Calu3 (cell line): Measurements from ENCODE around the gene TYRO3. TPM values are rescaled to one million over a fixed set of nuclear protein-coding genes. Genes with fewer than 3 reads are reported as not detected.

Experiments used
- BruUV-seq: library from RNA; stranded (reverse); fragments of 400-500 nt; replicated peaks from 2 replicates; lab custom pipeline; 2021; lab: Mats Ljungman, UMichigan
- CTCF ChIA-PET: fragments of 300-600 bp; sonication (Branson Sonifier 250); formaldehyde crosslinking; loops from one replicate; lab custom pipeline; 2022; ENCODE audit warnings: antibody characterized with exemption; lab: Charles Lee
- DNase-seq: peaks from one replicate; pipeline ENCODE4 v3.0.0; 2022
- H3K27ac Mint-ChIP-seq: one replicate; pipeline ENCODE4 v1.8.0; 2022; ENCODE audit warnings: mixed read lengths; ENCODE audit not compliant: unreplicated experiment
- H3K27me3 Mint-ChIP-seq: one replicate; pipeline ENCODE4 v1.8.0; 2022; ENCODE audit warnings: mixed read lengths; ENCODE audit not compliant: unreplicated experiment
- H3K36me3 Mint-ChIP-seq: one replicate; pipeline ENCODE4 v1.8.0; 2022; ENCODE audit warnings: mild to moderate bottlenecking, moderate library complexity, mixed read lengths; ENCODE audit not compliant: insufficient read depth, unreplicated experiment
- H3K4me1 Mint-ChIP-seq: one replicate; pipeline ENCODE4 v1.8.0; 2022; ENCODE audit warnings: mild to moderate bottlenecking, low read depth, mixed read lengths; ENCODE audit not compliant: unreplicated experiment
- H3K4me3 Mint-ChIP-seq: one replicate; pipeline ENCODE4 v1.8.0; 2022; ENCODE audit warnings: mild to moderate bottlenecking, low read depth, moderate library complexity, mixed read lengths; ENCODE audit not compliant: unreplicated experiment
- H3K9me3 Mint-ChIP-seq: one replicate; pipeline ENCODE4 v1.8.0; 2022; ENCODE audit warnings: low read depth, mixed read lengths; ENCODE audit not compliant: unreplicated experiment
- CTCF ChIP-seq: fragments of 200-600 bp; IDR thresholded peaks from one replicate; pipeline ENCODE4 v1.8.0; 2022; ENCODE audit warnings: antibody characterized with exemption; ENCODE audit not compliant: unreplicated experiment
- intact Hi-C: fragments of 100-400 bp; cut with micrococcal nuclease; formaldehyde crosslinking; loops from one replicate; pipeline ENCODE4 v1.10.0; 2022; ENCODE audit not compliant: unreplicated experiment
- total RNA-seq: library from RNA; stranded (reverse); gene quantifications from 2 replicates; pipeline ENCODE4 v1.2.3, GENCODE V29; 2022

Gene TYRO3
- total RNA-seq, 1 experiment from 2014 or later = 8.1 TPM

DNA sequence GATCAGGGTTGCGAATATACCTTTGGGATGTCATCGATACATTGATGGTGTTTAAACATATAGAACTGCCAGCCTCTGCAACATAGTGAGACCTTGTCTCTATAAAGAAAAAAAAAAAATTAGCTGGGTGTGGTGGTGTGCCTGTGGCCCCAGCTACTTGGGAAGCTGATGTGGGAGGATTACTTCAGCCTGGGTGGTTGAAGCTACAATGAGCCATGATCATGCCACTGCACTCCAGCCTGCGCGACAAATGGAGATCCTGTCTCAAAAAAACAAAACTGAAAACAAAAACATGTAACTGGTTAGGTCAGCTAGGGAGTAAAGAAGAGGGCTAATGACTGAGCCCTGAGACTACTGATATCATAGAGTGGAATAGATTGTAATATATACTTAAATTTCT is 70.5 kb downstream of the TYRO3 start:
- no peak for TF ChIP-seq CTCF
- Mint-ChIP-seq H3K9me3 (no peaks in the 10 kb centered on the region), H3K4me1 (peaks cover 10% of the 10 kb centered on the region), H3K4me3 (no peak overlapping the region), H3K27me3 (no peaks in the 10 kb centered on the region), H3K36me3 (no peaks in the 10 kb centered on the region), H3K27ac (no peak overlapping the region)
- no peak for DNase-seq
- CTCF ChIA-PET = no interaction called here
- BruUV-seq = no TSS peak
- intact Hi-C loops = no loop called here

- no peak overlapping the region for H3K27ac Mint-ChIP-seq
- CTCF ChIA-PET = no interaction called here
- TF ChIP-seq CTCF = no peak
Measured at GRCh38 chr15:41629883-41630282, 70.9 kb downstream of the TYRO3 start.

GRCh38 chr15:41630616-41631217 is 71.7 kb downstream of the TYRO3 start:
- no peaks in the 10 kb centered on the region for H3K27me3 Mint-ChIP-seq
- TF ChIP-seq CTCF = no peak
- no peak overlapping the region for H3K4me3 Mint-ChIP-seq
- no peak overlapping the region for H3K27ac Mint-ChIP-seq
- no peaks in the 10 kb centered on the region for H3K9me3 Mint-ChIP-seq
- CTCF ChIA-PET = no interaction called here
- DNase-seq = no peak
- peaks cover 15% of the 10 kb centered on the region for H3K4me1 Mint-ChIP-seq
- intact Hi-C loops = no loop called here
- BruUV-seq = no TSS peak
- H3K36me3 Mint-ChIP-seq = no peaks in the 10 kb centered on the region

More at GRCh38 chr15:41629883-41630282, 70.9 kb downstream of the TYRO3 start:
- intact Hi-C loops = no loop called here
- DNase-seq = no peak
- no TSS peak for BruUV-seq
- H3K27me3 Mint-ChIP-seq = no peaks in the 10 kb centered on the region
- peaks cover 14% of the 10 kb centered on the region for H3K4me1 Mint-ChIP-seq
- H3K4me3 Mint-ChIP-seq = no peak overlapping the region
- H3K9me3 Mint-ChIP-seq = no peaks in the 10 kb centered on the region
- H3K36me3 Mint-ChIP-seq = no peaks in the 10 kb centered on the region

DNA sequence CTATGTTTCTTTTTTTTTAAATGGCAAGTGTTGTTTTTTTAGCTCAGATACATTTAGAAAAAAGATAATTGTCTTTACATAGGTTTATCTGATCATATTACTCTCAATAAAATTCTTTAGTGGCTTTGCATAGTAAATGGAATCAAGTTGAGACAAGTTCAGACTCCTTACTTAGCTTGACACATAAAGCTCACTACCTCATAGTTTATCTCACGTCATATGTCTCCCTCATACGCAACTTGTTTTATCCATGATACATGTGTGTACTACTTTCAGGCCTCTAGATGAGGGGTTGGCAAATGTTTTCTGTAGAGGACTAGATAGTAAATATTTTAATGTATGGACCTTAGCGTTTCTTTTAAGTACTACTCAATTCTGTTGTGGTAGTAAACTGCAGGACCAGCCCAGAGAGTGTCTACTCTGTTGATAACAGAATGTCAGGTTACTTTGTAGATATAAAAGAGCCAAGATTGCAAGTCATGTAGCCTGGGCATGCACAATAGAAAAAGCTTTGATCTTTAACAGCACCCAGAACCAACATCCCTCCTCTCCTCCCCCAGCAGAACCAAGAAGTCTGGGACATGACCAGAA is 73.0 kb downstream of the TYRO3 start:
- Mint-ChIP-seq H3K36me3 (no peaks in the 10 kb centered on the region), H3K4me3 (no peak overlapping the region), H3K27ac (no peak overlapping the region), H3K4me1 (peaks cover 15% of the 10 kb centered on the region), H3K9me3 (no peaks in the 10 kb centered on the region), H3K27me3 (no peaks in the 10 kb centered on the region)
- TF ChIP-seq CTCF = no peak
- CTCF ChIA-PET = no interaction called here
- BruUV-seq = no TSS peak
- intact Hi-C loops = no loop called here
- no peak for DNase-seq

Other genes starting within 250 kb of the TYRO3 start
- 8.0 and 8.5 TPM in 2 replicates for gene OIP5, start 226.6 kb upstream of the TYRO3 start, total RNA-seq
- gene NUSAP1, start 226.3 kb upstream of the TYRO3 start, total RNA-seq = 70.9 and 88.0 TPM in 2 replicates
- gene NDUFAF1, start 156.7 kb upstream of the TYRO3 start, total RNA-seq = 8.8 and 9.8 TPM in 2 replicates
- gene RTF1, start 142.1 kb upstream of the TYRO3 start, total RNA-seq = 18.8 and 25.0 TPM in 2 replicates
- gene ITPKA, start 65.3 kb upstream of the TYRO3 start, total RNA-seq = 0.61 and 0.68 TPM in 2 replicates
- gene LTK, start 45.4 kb upstream of the TYRO3 start, total RNA-seq = 0.24 and 0.32 TPM in 2 replicates
- 33.3 and 35.4 TPM in 2 replicates for gene RPAP1, start 15.0 kb upstream of the TYRO3 start, total RNA-seq
- 26.4 and 29.4 TPM in 2 replicates for gene MGA, start 101.2 kb downstream of the TYRO3 start, total RNA-seq
- 9.9 and 11.3 TPM in 2 replicates for gene MAPKBP1, start 215.3 kb downstream of the TYRO3 start, total RNA-seq